ENCODE measurements around the gene THSD4. TPM values are rescaled to one million over a fixed set of nuclear protein-coding genes. Genes with fewer than 3 reads are reported as not detected.
A peak's percentile ranks its signal among the peaks of the same experiment; 100 is the strongest.

The THSD4 gene
- total and polyA plus RNA-seq, 9 of the 15 experiments (the other 6 are each of a cell fraction or from before 2014, with no cell fraction given): 0.04 TPM; not detected in 5

- H3K36me3 ChIP-seq (ENCODE audit: control insufficient read depth, insufficient read depth, low read length): no peaks in the 10 kb centered on the region
- H3K4me1 ChIP-seq (replicated peaks in 1 of 2; ENCODE audit: control insufficient read depth in 2 of 2, insufficient read depth in 2 of 2, low read length in 2 of 2): peaks cover 0 to 6% of the 10 kb centered on the region in 2 experiments; a peak in 2 of 5 replicates
- intact Hi-C loops (cut with micrococcal nuclease): no loop called here
- H2AFZ ChIP-seq (ENCODE audit: low read depth, low read length): no peak within 1 kb of the TSS
- FAIRE-seq: no peak
- ATAC-seq: no peak
- H3K27me3 ChIP-seq (ENCODE audit: control insufficient read depth in 2 of 2, insufficient read depth in 2 of 2, low read length in 2 of 2): peaks cover 35 to 72% of the 10 kb centered on the region in 2 experiments; a peak in 4 of 5 replicates
- no TSS peak for BruUV-seq (replicated peaks)
- no peak for DNase-seq (ENCODE audit: extremely low read depth in 1 of 4, low spot score in 3 of 4)
- WGBS (ENCODE audit: insufficient coverage, low coverage, missing lambda C conversion rate): 2% methylated on average over 15 of the region's 16 CpGs
- H3K79me2 ChIP-seq (ENCODE audit: control insufficient read depth, insufficient read depth, low read length): no peaks in the 10 kb centered on the region
- in situ Hi-C loops (cut with MboI): no loop called here
- H3K9me3 ChIP-seq (replicated peaks; ENCODE audit: control insufficient read depth, insufficient read depth, low read depth, low read length): no peaks in the 10 kb centered on the region
- H3K27ac ChIP-seq (ENCODE audit: extremely low read depth, low read depth, low read length): no peak within 1 kb of the TSS
- no peak within 1 kb of the TSS for H3K4me3 ChIP-seq
- H3K9ac ChIP-seq (ENCODE audit: insufficient read depth in 1 of 2, low read depth in 2 of 2, low read length in 2 of 2): 0 out of 4 replicates have a peak within 1 kb of the TSS, but pooled peaks of 1 of the 2 experiments have one; percentile 26
- ChIA-PET CTCF (ENCODE audit: low intra/inter-chr PET ratio) (no interaction called here), POLR2A (interaction anchor here (0.6 to 0.7 kb wide), 2 partner anchors 37 to 60 kb away, joined by 3 to 5 read pairs; no protein-coding TSS in a partner anchor)
- H3K4me2 ChIP-seq (ENCODE audit: insufficient read depth, low read length): no peak within 1 kb of the TSS
- H4K20me1 ChIP-seq (replicated peaks; ENCODE audit: control insufficient read depth, insufficient read depth, low read length): peaks cover 5% of the 10 kb centered on the region
- no peaks in the 10 kb centered on the region for H3K9me1 ChIP-seq (ENCODE audit: control insufficient read depth, insufficient read depth, low read length)
- TF ChIP-seq RCOR1 (IDR thresholded peaks at IDR 0.05; ENCODE audit: borderline replicate concordance in 1 of 2, low read depth in 2 of 2, low read length in 2 of 2): no peak
- no peak for TF ChIP-seq E2F4 (CRISPR knock-in tag; IDR thresholded peaks at IDR 0.05; ENCODE audit: low read depth)
- TF ChIP-seq RUNX1 (IDR thresholded peaks at IDR 0.05; ENCODE audit: low read depth): no peak
- TF ChIP-seq MLX (CRISPR knock-in tag; conservative IDR thresholded peaks at IDR 0.05): no peak
- TF ChIP-seq MYNN (IDR thresholded peaks at IDR 0.05): no peak
- TF ChIP-seq MYNN (CRISPR knock-in tag; IDR thresholded peaks at IDR 0.05): no peak
- TF ChIP-seq GABPA (tag; conservative IDR thresholded peaks at IDR 0.05; ENCODE audit: low read depth): no peak
- TF ChIP-seq GTF3C2 (IDR thresholded peaks at IDR 0.05; ENCODE audit: borderline replicate concordance, extremely low read depth, insufficient read length): no peak
- TF ChIP-seq CCAR2 (IDR thresholded peaks at IDR 0.05; ENCODE audit: low read depth, low read length): no peak
- no peak for TF ChIP-seq TCF7 (IDR thresholded peaks at IDR 0.05; ENCODE audit: borderline replicate concordance)
- no peak for TF ChIP-seq ZNF175 (CRISPR knock-in tag; IDR thresholded peaks at IDR 0.05; ENCODE audit: low read depth)
- TF ChIP-seq STAG1 (CRISPR knock-in tag; IDR thresholded peaks at IDR 0.05; ENCODE audit: borderline replicate concordance): no peak
- TF ChIP-seq FOXJ3 (CRISPR knock-in tag; IDR thresholded peaks at IDR 0.05): no peak
- TF ChIP-seq CHD1 (IDR thresholded peaks at IDR 0.05; ENCODE audit: low read length): no peak
- TF ChIP-seq ETV1 (tag; conservative IDR thresholded peaks at IDR 0.05; ENCODE audit: low read depth): no peak
- no peak for TF ChIP-seq FOXJ2 (tag; IDR thresholded peaks at IDR 0.05)
- no peak for TF ChIP-seq ZNF511 (CRISPR knock-in tag; IDR thresholded peaks at IDR 0.05)
Measured at GRCh38 chr15:71810256-71811035, 695.2 kb downstream of the THSD4 start, which contains the start of gene NR2E3. Gene NR2E3 (plus strand): TSS chr15:71810554. CDS start chr15:71810744, 190 bp downstream.
